ENCODE data around the gene BARHL2. TPM values are rescaled to one million over a fixed set of nuclear protein-coding genes. Genes with fewer than 3 reads are reported as not detected.

BARHL2 gene
- total RNA-seq, 2 donors from 2014 or later, result not detected

DNA sequence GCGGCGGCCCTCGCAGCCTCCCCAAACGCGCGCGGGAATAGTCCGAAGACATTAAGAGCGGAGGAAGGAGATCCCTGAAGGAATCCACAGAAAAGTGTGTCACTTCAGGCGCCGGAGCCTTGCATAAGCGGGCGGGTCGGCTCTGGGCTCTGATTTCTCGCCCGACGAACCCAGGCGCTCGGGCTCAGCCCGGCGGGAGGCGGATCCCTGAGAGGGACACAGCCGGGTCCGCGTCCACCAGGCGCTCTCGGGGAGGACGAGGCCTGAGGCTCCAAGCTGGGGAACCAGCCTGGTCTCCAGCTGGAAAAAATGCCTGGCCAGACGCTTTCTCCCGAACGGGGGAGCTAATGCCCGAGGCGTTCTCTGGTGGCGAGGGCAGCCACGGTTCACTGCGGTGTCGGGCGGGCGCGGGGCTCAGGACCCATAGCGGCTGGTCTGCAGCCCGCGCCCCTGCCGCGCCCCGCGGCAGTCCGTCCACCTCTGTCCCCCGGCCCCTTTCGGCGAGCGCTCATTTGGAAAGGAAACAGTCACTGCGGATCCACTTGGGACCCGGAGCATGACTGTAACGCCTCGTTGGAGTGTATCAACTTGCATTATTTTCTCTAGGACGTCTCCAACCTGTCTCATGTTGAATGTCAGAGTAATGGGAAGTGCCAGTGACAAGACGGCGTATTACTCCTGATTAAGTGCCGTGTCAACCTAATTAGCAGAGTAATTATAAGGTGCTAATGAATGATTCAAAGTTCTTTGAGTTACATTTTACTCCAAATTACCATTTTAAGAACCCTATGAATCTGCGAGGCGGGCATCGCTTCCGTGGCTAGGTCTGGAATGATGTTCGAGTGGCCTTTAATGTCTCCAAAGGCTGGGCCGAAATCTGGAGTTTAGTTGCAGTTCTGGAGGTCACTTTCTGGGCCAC lies 1.6 kb upstream of the BARHL2 start:
- peaks cover 0 to 61% of the 10 kb centered on the region in 2 donors for H3K27me3 ChIP-seq
- no peak overlapping the region for H3K4me3 ChIP-seq
- H3K36me3 ChIP-seq (replicated peaks in 1 of 2; ENCODE audit: insufficient read depth in 1 of 2, low read depth in 2 of 2), result no peaks in the 10 kb centered on the region
- no peaks in the 10 kb centered on the region for H3K9me3 ChIP-seq
- 2 to 5% methylated on average over 33 to 66 of the region's 66 CpGs for WGBS, 2 donors
- ATAC-seq (peak; percentile 19), DNase-seq (no peak)
- TF ChIP-seq POLR2A (IDR thresholded peaks at IDR 0.05), result no peak
- TF ChIP-seq, protein P1, sequence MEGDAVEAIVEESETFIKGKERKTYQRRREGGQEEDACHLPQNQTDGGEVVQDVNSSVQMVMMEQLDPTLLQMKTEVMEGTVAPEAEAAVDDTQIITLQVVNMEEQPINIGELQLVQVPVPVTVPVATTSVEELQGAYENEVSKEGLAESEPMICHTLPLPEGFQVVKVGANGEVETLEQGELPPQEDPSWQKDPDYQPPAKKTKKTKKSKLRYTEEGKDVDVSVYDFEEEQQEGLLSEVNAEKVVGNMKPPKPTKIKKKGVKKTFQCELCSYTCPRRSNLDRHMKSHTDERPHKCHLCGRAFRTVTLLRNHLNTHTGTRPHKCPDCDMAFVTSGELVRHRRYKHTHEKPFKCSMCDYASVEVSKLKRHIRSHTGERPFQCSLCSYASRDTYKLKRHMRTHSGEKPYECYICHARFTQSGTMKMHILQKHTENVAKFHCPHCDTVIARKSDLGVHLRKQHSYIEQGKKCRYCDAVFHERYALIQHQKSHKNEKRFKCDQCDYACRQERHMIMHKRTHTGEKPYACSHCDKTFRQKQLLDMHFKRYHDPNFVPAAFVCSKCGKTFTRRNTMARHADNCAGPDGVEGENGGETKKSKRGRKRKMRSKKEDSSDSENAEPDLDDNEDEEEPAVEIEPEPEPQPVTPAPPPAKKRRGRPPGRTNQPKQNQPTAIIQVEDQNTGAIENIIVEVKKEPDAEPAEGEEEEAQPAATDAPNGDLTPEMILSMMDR (IDR thresholded peaks at IDR 0.05), result no peak
- H3K27ac ChIP-seq, result no peak overlapping the region
- peaks cover 23% of the 10 kb centered on the region for H3K4me1 ChIP-seq
- intact Hi-C loops (cut with DNase I), result no loop called here

DNA sequence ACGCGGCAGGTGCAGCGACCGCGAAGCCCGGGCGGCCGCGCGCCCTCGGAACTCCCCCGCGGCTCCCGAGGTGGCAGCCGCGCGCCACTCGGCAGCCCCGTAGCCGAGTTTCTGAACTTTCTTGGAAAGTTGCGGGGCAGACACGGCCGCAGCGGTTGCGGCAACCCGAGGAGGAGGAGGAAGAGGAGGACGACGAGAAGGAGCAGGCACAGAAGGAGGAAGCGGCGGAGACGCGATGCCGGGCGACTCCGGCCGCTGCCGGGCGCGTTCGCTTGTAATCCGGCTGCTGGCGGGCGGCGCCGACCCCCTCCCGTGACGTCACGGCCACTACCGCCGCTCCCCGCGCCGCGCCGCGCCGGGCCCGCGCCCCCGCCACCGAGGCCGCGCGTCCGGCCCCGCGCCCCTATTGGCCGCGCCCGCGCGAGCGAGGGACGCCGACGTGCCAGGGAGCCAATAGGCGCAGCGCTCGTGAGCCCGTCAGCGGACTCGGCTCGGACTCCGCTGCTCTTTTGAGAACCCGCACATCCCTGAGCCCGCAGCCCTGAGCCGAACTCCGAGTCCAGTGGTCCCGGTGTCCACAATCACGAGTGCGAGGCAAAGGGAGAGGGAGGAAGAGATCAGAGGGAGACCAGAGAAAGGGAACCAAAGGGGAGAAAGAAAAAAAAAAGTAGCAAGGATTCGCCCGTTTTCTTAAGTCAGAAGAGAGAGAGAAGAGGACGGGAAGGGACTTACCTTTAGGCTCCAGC lies 736 bp upstream of the BARHL2 start:
- Histone ChIP-seq H3K27me3 (peaks cover 0 to 53% of the 10 kb centered on the region in 2 donors), H3K4me1 (peaks cover 17% of the 10 kb centered on the region), H3K4me3 (no peak overlapping the region), H3K9me3 (no peaks in the 10 kb centered on the region), H3K27ac (no peak overlapping the region), H3K36me3 (replicated peaks in 1 of 2; ENCODE audit: insufficient read depth in 1 of 2, low read depth in 2 of 2) (no peaks in the 10 kb centered on the region)
- TF ChIP-seq POLR2A (IDR thresholded peaks at IDR 0.05), result no peak
- TF ChIP-seq, protein P1 (IDR thresholded peaks at IDR 0.05), result no peak
- ATAC-seq, result no peak
- intact Hi-C loops (cut with DNase I), result no loop called here
- DNase-seq, result no peak
- WGBS, 2 donors, result 2 to 11% methylated on average over 45 to 91 of the region's 94 CpGs

DNA sequence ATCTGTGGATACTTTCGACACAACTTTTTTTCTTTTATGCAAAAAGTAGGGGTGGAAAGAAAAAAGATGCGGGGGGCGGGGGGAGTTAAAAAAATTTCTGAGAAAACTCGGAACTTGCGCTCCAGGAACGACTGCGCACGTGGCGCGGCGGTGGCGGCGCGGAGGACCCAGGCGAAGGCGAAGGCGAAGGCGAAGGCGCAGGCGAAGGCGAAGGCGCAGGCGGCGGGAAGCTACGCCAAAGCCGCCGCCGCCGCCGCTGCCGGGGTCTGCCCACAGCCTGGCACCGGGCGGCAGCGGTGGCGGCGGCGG lies 208 bp upstream of the BARHL2 start:
- Histone ChIP-seq H3K4me3 (no peak overlapping the region), H3K9me3 (no peaks in the 10 kb centered on the region), H3K27ac (no peak overlapping the region), H3K4me1 (peaks cover 17% of the 10 kb centered on the region), H3K27me3 (peaks cover 0 to 51% of the 10 kb centered on the region in 2 donors), H3K36me3 (replicated peaks in 1 of 2; ENCODE audit: insufficient read depth in 1 of 2, low read depth in 2 of 2) (no peaks in the 10 kb centered on the region)
- ATAC-seq, result no peak
- DNase-seq, result no peak
- 5 to 20% methylated on average over 23 to 33 of the region's 37 CpGs for WGBS, 2 donors
- intact Hi-C loops (cut with DNase I), result no loop called here
- no peak for TF ChIP-seq POLR2A (IDR thresholded peaks at IDR 0.05)
- TF ChIP-seq, protein P1 (IDR thresholded peaks at IDR 0.05), result no peak

DNA sequence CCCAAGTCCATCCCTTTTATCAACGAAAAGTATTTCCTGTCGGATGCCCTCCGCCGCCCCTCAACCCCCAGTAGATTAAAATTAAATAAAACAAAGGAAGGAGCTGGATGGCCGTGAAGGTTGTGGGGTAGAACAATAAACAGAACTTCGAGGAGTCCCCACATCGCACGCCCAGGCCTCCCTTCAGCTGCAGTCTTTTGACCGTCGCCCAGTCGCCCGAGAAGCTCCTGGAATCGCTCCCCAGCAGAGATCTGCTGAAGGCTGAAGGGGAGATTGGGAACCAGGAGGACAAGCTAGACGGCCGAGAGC lies 905 bp downstream of the BARHL2 start:
- no peaks in the 10 kb centered on the region for H3K9me3 ChIP-seq
- intact Hi-C loops (cut with DNase I), result no loop called here
- H3K4me3 ChIP-seq, result no peak overlapping the region
- no peak for ATAC-seq
- H3K36me3 ChIP-seq (replicated peaks in 1 of 2; ENCODE audit: insufficient read depth in 1 of 2, low read depth in 2 of 2), result no peaks in the 10 kb centered on the region
- no peak overlapping the region for H3K27ac ChIP-seq
- WGBS, 2 donors, result 5 to 8% methylated on average over 15 of the region's 15 CpGs
- TF ChIP-seq, protein P1 (IDR thresholded peaks at IDR 0.05), result no peak
- no peak for TF ChIP-seq POLR2A (IDR thresholded peaks at IDR 0.05)
- H3K27me3 ChIP-seq, result peaks cover 0 to 55% of the 10 kb centered on the region in 2 donors
- H3K4me1 ChIP-seq, result peaks cover 17% of the 10 kb centered on the region
- no peak for DNase-seq
